GM19397 (cell line): Measurements from ENCODE around the gene GAL3ST2.
"Not testable (repeated sequence)": the region's sequence is repeated elsewhere in the genome, so short reads cannot be mapped to it uniquely, and the experiment has no call there.

Experiments
- ATAC-seq: cut with Tn5 transposase; IDR thresholded peaks from one replicate; pipeline ENCODE4 v1.9.1; 2021; ENCODE audit warnings: mild to moderate bottlenecking, moderate library complexity; ENCODE audit not compliant: unreplicated experiment

Gene GAL3ST2

GRCh38 chr2:241791385-241791784, 14.8 kb downstream of the GAL3ST2 start:
- not testable (repeated sequence) for ATAC-seq

- ATAC-seq = no peak
Measured at GRCh38 chr2:241793385-241793784, 16.8 kb downstream of the GAL3ST2 start.

GRCh38 chr2:241794250-241794823, 17.7 kb downstream of the GAL3ST2 start:
- no peak for ATAC-seq

- no peak for ATAC-seq
Measured at GRCh38 chr2:241795021-241795999, 18.7 kb downstream of the GAL3ST2 start.

- no peak for ATAC-seq
Measured at GRCh38 chr2:241796209-241796608, 19.6 kb downstream of the GAL3ST2 start.

GRCh38 chr2:241796610-241797138, 20.1 kb downstream of the GAL3ST2 start:
- no peak for ATAC-seq

GRCh38 chr2:241797441-241798080, 20.9 kb downstream of the GAL3ST2 start:
- ATAC-seq = no peak

GRCh38 chr2:241798081-241798630, 21.5 kb downstream of the GAL3ST2 start:
- ATAC-seq = no peak

GRCh38 chr2:241798631-241799521, 22.3 kb downstream of the GAL3ST2 start:
- no peak for ATAC-seq

GRCh38 chr2:241799522-241800197, 23.0 kb downstream of the GAL3ST2 start:
- ATAC-seq = no peak

GRCh38 chr2:241800198-241800903, 23.7 kb downstream of the GAL3ST2 start:
- ATAC-seq = not testable (repeated sequence)

- ATAC-seq = no peak
Measured at GRCh38 chr2:241801611-241802420, 25.2 kb downstream of the GAL3ST2 start.

GRCh38 chr2:241802421-241803318, 26.0 kb downstream of the GAL3ST2 start:
- no peak for ATAC-seq

- no peak for ATAC-seq
Measured at GRCh38 chr2:241803387-241804325, 27.0 kb downstream of the GAL3ST2 start.

- ATAC-seq = no peak
Measured at GRCh38 chr2:241804326-241805229, 28.0 kb downstream of the GAL3ST2 start.
